Heart right ventricle (tissue), 16 donors: ENCODE results near the gene LITAF. TPM values are rescaled to one million over a fixed set of nuclear protein-coding genes. Genes with fewer than 3 reads are reported as not detected.

Experiments used
- ATAC-seq, 8 donors: fragments of 200-7000 bp; cut with Tn5 transposase; one replicate each; pipeline ENCODE4 v1.9.1; 2020; ENCODE audit warnings: mild to moderate bottlenecking in 8 of 8, moderate library complexity in 8 of 8, moderate number of reproducible peaks in 1 of 8
- DNase-seq, 2 donors: peaks; one replicate each; pipeline ENCODE4 v3.0.0-alpha.2; 2020
- H3K27ac ChIP-seq, 10 donors: fragments of 200-600 bp; sonication (generic) in 2 of 10; one replicate each; pipeline versions ENCODE4 v1.5.0 to v1.8.0; 2020 to 2022; ENCODE audit warnings: mild to moderate bottlenecking in 3 of 10
- H3K27me3 ChIP-seq, 7 donors: fragments of 200-600 bp; one replicate each; pipeline ENCODE4 v1.8.0; 2021 to 2022; ENCODE audit warnings: mild to moderate bottlenecking in 2 of 7
- H3K36me3 ChIP-seq, 9 donors: fragments of 200-600 bp; sonication (generic) in 1 of 9; one replicate each; pipeline versions ENCODE4 v1.5.0 to v1.8.0; 2020 to 2022; ENCODE audit warnings: mild to moderate bottlenecking in 2 of 9
- H3K4me1 ChIP-seq, 9 donors: fragments of 200-600 bp; sonication (generic) in 1 of 9; one replicate each; pipeline versions ENCODE4 v1.5.0 to v1.8.0; 2020 to 2022; ENCODE audit warnings: mild to moderate bottlenecking in 4 of 9
- H3K4me3 ChIP-seq, 10 donors: fragments of 200-600 bp; sonication (generic) in 2 of 10; one replicate each; pipeline versions ENCODE4 v1.5.0 to v1.8.0; 2020 to 2022; ENCODE audit warnings: mild to moderate bottlenecking in 7 of 10, moderate library complexity in 2 of 10
- H3K9me3 ChIP-seq, 11 donors: fragments of 200-600 bp in 10 of 11; sonication (generic) in 2 of 11; one replicate each; pipeline versions ENCODE4 v1.5.0 to v1.8.0; 2013 to 2022; ENCODE audit warnings: mild to moderate bottlenecking in 2 of 11, control low read depth in 1 of 11, moderate library complexity in 1 of 11
- CTCF ChIP-seq, 9 donors: fragments of 200-600 bp; sonication (generic) in 2 of 9; IDR thresholded peaks; one replicate each; pipeline versions ENCODE4 v1.5.0 to v1.8.0; 2021 to 2022; ENCODE audit warnings: antibody characterized with exemption in 9 of 9, mild to moderate bottlenecking in 5 of 9, moderate library complexity in 1 of 9
- WGBS, 2 donors: extraction: QIAGEN DNeasy Blood & Tissue Kit; methylation state at CpG; one replicate each; pipeline ENCODE4 v1.1.7; 2013; ENCODE audit warnings: inconsistent platforms in 1 of 2; 5-methylcytosine and 5-hydroxymethylcytosine counted together
- intact Hi-C, 10 donors: fragments of 100-400 bp; cut with DNase I; formaldehyde crosslinking; loops; one replicate each; pipeline versions ENCODE4 v1.11.1 to v1.14.2; 2022
- polyA plus RNA-seq, 2 donors: library from polyadenylated mRNA; stranded (reverse); fragments of 200-250 nt; gene quantifications; one replicate each; pipeline ENCODE4 v1.2.3, GENCODE V29; 2013
- total RNA-seq, 10 donors: library from RNA; stranded (reverse); fragmentation: NEBNext Ultra II Directional in 3 of 10; extraction: Animal tissue kit (Norgen Biotek cat#: 25700) in 3 of 10; gene quantifications; one replicate each; pipeline versions ENCODE4 v1.2.1 to v1.2.4, GENCODE V29; 2021 to 2023
- donor health status: Arrhythmogenic right ventricular cardiomyopathy.
- donor health status: ischemic (EF 13 %, LVEDD 7.1; RV severe dilation, severe dysfunction).
- donor health status: healthy with polysubstance abuse.
- donor health status: DM: no; HTN: yes; CAD: no.
- donor health status: DM: no; HTN: no; CAD: no.
- donor health status: ischemic (EF 25% LVEDD 6.9; RV normal size, moderate dysfunction).
- donor health status: ischemic (EF 25% LVEDD 5.7; RV mildly dilated, moderate dysfunction).
- donor health status: healthy.
- donor health status: DM: yes; HTN: yes; CAD: no.
- donor health status: Ischemic cardiomyopathy.
- donor health status: ischemic (EF 35%, LVEDD 5.7; RV mildly dilated, moderate dysfunction).
- donor health status: nonischemic (EF 11% LVEDD 7.7; RV severe dilation, severe dysfunction).
- donor health status: DM: yes; HTN: yes; CAD: no.
- donor health status: PGD.
- donor health status: ischemic (EF 29% LVEDD 5.4; RV normal size, mild dysfunction).
- donor health status: nonischemic (EF 23%, LVEDD 6.1; RV moderate dilation, normal function).

Gene LITAF
- total and polyA plus RNA-seq, 12 donors, result 13.3 to 96.9 (median 38.2) TPM

GRCh38 chr16:11614587-11615175, 28.0 kb upstream of the LITAF start:
- Histone ChIP-seq H3K27ac (peak overlapping the region in 2 of 10 donors; percentile 10 to 94), H3K36me3 (no peaks in the 10 kb centered on the region), H3K4me3 (no peak overlapping the region), H3K9me3 (no peaks in the 10 kb centered on the region), H3K4me1 (peaks cover 0 to 55% (median 0%) of the 10 kb centered on the region in 9 donors), H3K27me3 (peaks cover 0 to 7% (median 0%) of the 10 kb centered on the region in 7 donors)
- DNase-seq (no peak), ATAC-seq (no peak)
- WGBS, 2 donors, result 67 to 71% methylated on average over 10 of the region's 10 CpGs
- TF ChIP-seq CTCF (IDR thresholded peaks at IDR 0.05), result no peak
- intact Hi-C loops, result loop anchor here in 1 of 10 donors (2.0 kb wide), 1 partner anchor 58 kb away; no protein-coding TSS in a partner anchor

GRCh38 chr16:11613381-11614303, 26.9 kb upstream of the LITAF start:
- intact Hi-C loops, result loop anchor here in 1 of 10 donors (2.0 kb wide), 1 partner anchor 57 kb away; no protein-coding TSS in a partner anchor
- peak; percentile 28 to 81 (median 59) for ATAC-seq
- H3K9me3 ChIP-seq, result no peaks in the 10 kb centered on the region
- H3K27ac ChIP-seq, result peak overlapping the region in 4 of 10 donors; percentile 25 to 94 (median 58)
- peak; percentile 33 to 40 for DNase-seq
- TF ChIP-seq CTCF (IDR thresholded peaks at IDR 0.05), result no peak
- no peak overlapping the region for H3K4me3 ChIP-seq
- H3K36me3 ChIP-seq, result no peaks in the 10 kb centered on the region
- 58 to 63% methylated on average over 20 of the region's 20 CpGs for WGBS, 2 donors
- peaks cover 0 to 53% (median 0%) of the 10 kb centered on the region in 9 donors for H3K4me1 ChIP-seq
- peaks cover 0 to 7% (median 0%) of the 10 kb centered on the region in 7 donors for H3K27me3 ChIP-seq

- TF ChIP-seq CTCF (IDR thresholded peaks at IDR 0.05), result no peak
- WGBS, 2 donors, result 77 to 82% methylated on average over 5 of the region's 5 CpGs
- intact Hi-C loops, result no loop called here
- no peak overlapping the region for H3K4me3 ChIP-seq
- no peaks in the 10 kb centered on the region for H3K9me3 ChIP-seq
- peaks cover 0 to 53% (median 0%) of the 10 kb centered on the region in 9 donors for H3K4me1 ChIP-seq
- H3K36me3 ChIP-seq, result no peaks in the 10 kb centered on the region
- H3K27ac ChIP-seq, result peak overlapping the region in 2 of 10 donors; percentile 73 to 94
- DNase-seq, result no peak
- peak in 1 of 8 donors; percentile 18 for ATAC-seq
- peaks cover 0 to 7% (median 0%) of the 10 kb centered on the region in 7 donors for H3K27me3 ChIP-seq
These were observed 25.9 kb upstream of the LITAF start for GRCh38 chr16:11612665-11613025.

GRCh38 chr16:11611871-11612664, 25.3 kb upstream of the LITAF start:
- DNase-seq (no peak), ATAC-seq (peak in 6 of 8 donors; percentile 16 to 43 (median 29))
- no peak for TF ChIP-seq CTCF (IDR thresholded peaks at IDR 0.05)
- H3K27me3 ChIP-seq, result peaks cover 0 to 7% (median 0%) of the 10 kb centered on the region in 7 donors
- no peaks in the 10 kb centered on the region for H3K36me3 ChIP-seq
- 76% methylated on average over 23 of the region's 23 CpGs for WGBS, 2 donors
- peaks cover 0 to 53% (median 0%) of the 10 kb centered on the region in 9 donors for H3K4me1 ChIP-seq
- no peak overlapping the region for H3K4me3 ChIP-seq
- H3K9me3 ChIP-seq, result no peaks in the 10 kb centered on the region
- peak overlapping the region in 2 of 10 donors; percentile 64 to 94 for H3K27ac ChIP-seq
- intact Hi-C loops, result no loop called here
